ENCODE data around the gene FGF16.
A peak's percentile ranks its signal among the peaks of the same experiment; 100 is the strongest.
"Not testable (repeated sequence)": the region's sequence is repeated elsewhere in the genome, so short reads cannot be mapped to it uniquely, and the experiment has no call there.

Gene FGF16

GRCh38 chrX:77446908-77447652 is at the start of gene FGF16:
TSS of gene FGF16 (plus strand) at chrX:77447389. CDS start at chrX:77447675, 286 bp downstream.
- DNase-seq, result peak; percentile 6
- peak; percentile 28 for ATAC-seq

GRCh38 chrX:77398330-77398954 is 48.7 kb upstream of the FGF16 start:
- DNase-seq (no peak), ATAC-seq (no peak)

- ATAC-seq (no peak), DNase-seq (no peak)
These were observed 42.8 kb upstream of the FGF16 start for GRCh38 chrX:77404419-77404818.

GRCh38 chrX:77407821-77408220 is 39.4 kb upstream of the FGF16 start:
- DNase-seq, ATAC-seq: not testable (repeated sequence)

- no peak for DNase-seq
These were observed 34.6 kb upstream of the FGF16 start for GRCh38 chrX:77412631-77413030.

GRCh38 chrX:77415161-77415560 is 32.0 kb upstream of the FGF16 start:
- no peak for ATAC-seq
- no peak for DNase-seq

More at GRCh38 chrX:77412631-77413030, 34.6 kb upstream of the FGF16 start:
- ATAC-seq, result no peak

- no peak for DNase-seq
- no peak for ATAC-seq
These were observed 31.3 kb upstream of the FGF16 start for GRCh38 chrX:77415882-77416281.

- no peak for DNase-seq
- ATAC-seq, result no peak
These were observed 24.1 kb upstream of the FGF16 start for GRCh38 chrX:77422891-77423648.

- no peak for DNase-seq
- ATAC-seq, result no peak
These were observed 20.4 kb upstream of the FGF16 start for GRCh38 chrX:77426811-77427210.

GRCh38 chrX:77427611-77428010 is 19.6 kb upstream of the FGF16 start:
- ATAC-seq (no peak), DNase-seq (no peak)

- ATAC-seq, result no peak
- no peak for DNase-seq
These were observed 18.6 kb upstream of the FGF16 start for GRCh38 chrX:77428551-77428950.

- ATAC-seq (no peak), DNase-seq (no peak)
These were observed 16.0 kb upstream of the FGF16 start for GRCh38 chrX:77431227-77431626.

- DNase-seq (no peak), ATAC-seq (no peak)
These were observed 14.2 kb upstream of the FGF16 start for GRCh38 chrX:77433001-77433400.

- ATAC-seq, result no peak
- no peak for DNase-seq
These were observed 12.2 kb upstream of the FGF16 start for GRCh38 chrX:77434962-77435361.

GRCh38 chrX:77436271-77436670 is 10.9 kb upstream of the FGF16 start:
- DNase-seq (no peak), ATAC-seq (no peak)

GRCh38 chrX:77436682-77437081 is 10.5 kb upstream of the FGF16 start:
- DNase-seq, result no peak
- ATAC-seq, result no peak

GRCh38 chrX:77440330-77440729 is 6.9 kb upstream of the FGF16 start:
- ATAC-seq, result no peak
- no peak for DNase-seq

GRCh38 chrX:77441033-77441432 is 6.2 kb upstream of the FGF16 start:
- no peak for DNase-seq
- ATAC-seq, result no peak

- DNase-seq, result no peak
These were observed 5.7 kb upstream of the FGF16 start for GRCh38 chrX:77441479-77441878.

GRCh38 chrX:77442728-77443127 is 4.5 kb upstream of the FGF16 start:
- ATAC-seq (no peak), DNase-seq (no peak)

More at GRCh38 chrX:77441479-77441878, 5.7 kb upstream of the FGF16 start:
- no peak for ATAC-seq

- ATAC-seq (no peak), DNase-seq (no peak)
These were observed 3.1 kb upstream of the FGF16 start for GRCh38 chrX:77444075-77444474.

GRCh38 chrX:77444545-77444944 is 2.6 kb upstream of the FGF16 start:
- DNase-seq, result no peak
- ATAC-seq, result no peak

GRCh38 chrX:77446029-77446585 is 1.1 kb upstream of the FGF16 start:
- peak; percentile 21 for DNase-seq
- ATAC-seq, result no peak
